GM19468 (cell line): ENCODE results near the gene YWHAQ.

Experiments
- ATAC-seq: cut with Tn5 transposase; IDR thresholded peaks from one replicate; pipeline ENCODE4 v1.9.1; 2021; ENCODE audit warnings: mild to moderate bottlenecking, moderate library complexity, moderate number of reproducible peaks; ENCODE audit not compliant: unreplicated experiment; ENCODE audit errors: extremely low read depth

YWHAQ gene

DNA sequence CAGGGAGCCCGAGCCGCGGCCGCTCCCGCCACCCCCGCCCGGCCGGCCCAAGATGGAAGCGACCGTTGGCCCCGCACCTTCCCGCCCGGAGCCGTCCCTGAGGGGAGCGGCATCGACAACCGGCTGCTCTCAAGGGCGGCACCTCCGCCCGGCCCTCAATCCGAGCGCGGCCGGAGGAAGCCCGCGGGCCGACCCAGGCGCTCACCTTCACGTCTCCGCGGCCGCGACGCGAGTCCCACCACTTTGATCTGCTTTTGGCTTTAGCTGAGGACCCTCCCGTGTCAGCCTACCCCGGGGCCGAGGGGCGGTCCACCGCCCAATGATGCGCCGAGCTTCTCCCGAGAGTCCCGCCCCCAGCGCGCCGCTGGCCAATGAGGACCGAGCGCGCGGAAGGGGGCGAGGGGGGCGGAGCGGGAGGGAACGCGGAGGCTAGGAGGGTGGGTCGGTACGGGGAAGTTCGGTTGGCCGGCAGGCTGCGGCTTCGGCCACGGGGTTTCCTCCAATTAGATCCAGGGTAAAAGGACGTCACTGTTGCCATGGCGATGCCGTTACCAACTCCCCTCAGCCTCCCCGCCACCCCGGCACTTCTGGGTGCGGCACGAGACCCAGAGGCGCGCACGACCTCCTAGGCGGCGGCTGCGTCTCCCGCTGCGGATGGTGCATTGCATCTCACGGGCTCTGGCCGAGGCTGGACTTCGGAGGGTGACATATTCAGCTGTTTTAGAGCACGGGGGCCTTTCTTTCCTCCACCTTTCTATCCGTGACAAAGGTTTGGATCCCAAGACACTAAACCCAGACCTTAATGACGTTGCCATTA, at the start of gene YWHAQ:
TSS of gene YWHAQ (minus strand) at position 262 of the 817 bp plus-strand sequence. CDS start 545 bp downstream, outside the sequence.
- peak; percentile 86 for ATAC-seq

DNA sequence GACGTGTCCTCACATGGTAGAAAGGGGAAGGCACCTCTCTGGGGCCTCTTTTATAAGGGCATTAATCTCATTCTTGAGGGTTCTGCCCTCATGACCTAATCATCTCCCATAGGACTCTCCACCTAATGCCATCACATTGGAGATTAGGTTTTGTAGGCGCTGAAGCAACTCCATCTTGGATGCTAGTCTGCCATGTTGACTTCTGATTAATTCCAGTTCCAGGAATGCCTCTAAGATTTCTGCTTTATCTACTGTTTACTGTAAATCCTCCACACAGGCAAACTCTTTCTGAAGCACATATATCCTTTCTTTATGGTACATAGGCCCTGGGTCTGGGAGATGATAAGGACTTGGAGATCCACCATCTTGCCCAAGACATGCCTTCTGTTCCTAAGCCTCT, 49.3 kb upstream of the YWHAQ start:
- ATAC-seq: no peak

DNA sequence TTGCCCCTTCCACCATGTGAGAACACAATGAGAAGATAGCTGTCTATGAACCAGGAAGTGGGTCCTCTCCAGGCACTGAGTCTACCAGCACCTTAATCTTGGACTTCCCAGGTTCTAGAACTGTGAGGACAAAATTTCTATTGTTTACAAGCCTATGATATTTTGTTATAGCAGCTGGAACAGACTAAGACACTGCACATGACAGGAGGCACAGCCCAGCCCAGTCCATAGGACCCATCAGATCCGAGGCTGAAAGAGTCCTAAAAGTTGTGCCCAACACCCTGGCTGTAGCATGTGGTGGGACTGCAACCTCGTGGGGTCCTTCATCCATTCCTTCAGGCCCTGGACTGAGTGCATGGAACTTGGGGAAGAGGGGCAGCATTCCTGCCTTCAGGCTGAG, 48.4 kb upstream of the YWHAQ start:
- ATAC-seq: no peak

DNA sequence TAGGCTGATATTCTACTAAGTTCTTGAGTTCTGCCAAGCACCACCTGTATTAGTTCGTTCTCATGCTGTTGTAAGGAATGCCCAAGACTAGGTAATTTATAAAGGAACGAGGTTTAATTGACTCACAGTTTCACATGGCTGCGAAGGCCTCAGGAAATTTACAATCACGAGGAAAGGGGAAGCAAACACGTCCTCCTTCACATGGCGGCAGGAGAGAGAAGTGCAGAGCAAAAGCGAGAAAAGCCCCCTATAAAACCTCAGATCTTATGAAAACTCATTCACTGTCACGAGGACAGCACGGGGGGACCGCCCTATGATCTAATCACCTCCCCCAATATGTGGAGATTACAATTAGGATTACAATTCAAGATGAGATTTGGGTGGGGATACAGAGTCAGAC, 47.7 kb upstream of the YWHAQ start:
- ATAC-seq: no peak

DNA sequence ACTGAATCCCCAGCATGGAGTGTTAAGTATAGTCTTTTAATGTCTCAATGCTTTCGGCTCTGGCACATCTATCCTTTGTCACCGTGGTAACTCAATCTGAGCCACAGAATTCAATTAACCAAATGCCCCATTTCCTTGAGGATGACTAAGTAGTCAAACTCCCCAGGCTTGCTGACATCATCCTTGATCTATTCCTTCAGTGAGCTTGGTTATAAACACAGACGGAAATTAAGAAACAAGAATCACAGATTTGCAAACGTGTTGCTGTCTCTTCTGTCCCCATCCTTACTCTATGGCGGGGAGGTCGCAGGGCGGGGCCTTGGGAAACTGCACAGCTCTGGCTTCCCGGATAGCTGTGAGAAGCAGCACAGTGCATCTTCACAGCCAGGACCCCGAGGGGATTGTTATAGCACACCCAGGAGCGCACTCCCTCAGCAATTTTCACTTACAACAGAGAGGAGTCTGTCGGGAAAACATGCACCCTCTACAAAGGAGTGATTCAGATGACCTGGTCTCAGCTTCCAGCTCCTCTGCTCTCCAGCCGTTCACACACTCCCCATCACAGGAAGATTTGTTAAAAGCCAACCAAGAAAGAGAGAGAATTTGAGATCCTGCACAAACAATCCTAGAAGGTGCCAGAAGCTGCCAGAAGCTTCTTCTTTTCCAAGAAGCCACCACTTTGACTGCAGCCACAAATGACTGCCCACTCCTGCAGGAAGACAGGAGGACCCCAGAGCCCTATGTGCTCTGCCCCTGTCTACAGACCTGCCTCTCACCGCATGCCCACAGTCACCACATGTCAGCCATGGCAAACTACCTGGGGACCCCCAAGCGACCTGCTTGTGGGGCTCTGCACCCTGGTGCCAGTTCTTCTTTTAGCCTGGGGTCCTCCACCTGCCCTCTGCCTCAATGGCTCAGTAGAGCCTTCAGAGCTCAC, 44.9 kb upstream of the YWHAQ start:
- no peak for ATAC-seq

DNA sequence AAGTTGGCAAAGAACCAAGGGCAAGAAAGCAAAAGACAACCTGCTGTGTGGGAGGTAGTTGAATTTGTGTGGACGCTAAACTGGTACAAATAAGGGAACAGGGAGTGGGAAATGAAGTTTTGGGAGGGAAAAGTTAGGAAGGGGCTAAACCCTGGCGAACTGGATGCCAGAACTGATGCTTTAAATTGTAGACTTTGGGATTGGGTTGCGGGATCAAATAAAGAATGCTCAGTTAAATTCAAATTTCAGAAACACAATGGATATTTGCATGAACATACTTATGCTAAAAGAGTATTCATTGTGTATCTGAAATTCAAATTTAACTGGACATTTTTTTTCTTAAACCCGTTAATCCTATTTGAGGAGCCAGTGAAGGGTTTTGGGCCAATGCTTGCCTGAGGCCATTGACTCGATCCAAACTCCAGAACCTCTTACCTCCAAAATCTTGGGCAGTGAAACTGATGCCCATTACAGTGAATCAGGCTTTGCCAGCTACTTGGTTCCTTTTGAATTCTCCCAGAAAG, 44.2 kb upstream of the YWHAQ start:
- no peak for ATAC-seq

DNA sequence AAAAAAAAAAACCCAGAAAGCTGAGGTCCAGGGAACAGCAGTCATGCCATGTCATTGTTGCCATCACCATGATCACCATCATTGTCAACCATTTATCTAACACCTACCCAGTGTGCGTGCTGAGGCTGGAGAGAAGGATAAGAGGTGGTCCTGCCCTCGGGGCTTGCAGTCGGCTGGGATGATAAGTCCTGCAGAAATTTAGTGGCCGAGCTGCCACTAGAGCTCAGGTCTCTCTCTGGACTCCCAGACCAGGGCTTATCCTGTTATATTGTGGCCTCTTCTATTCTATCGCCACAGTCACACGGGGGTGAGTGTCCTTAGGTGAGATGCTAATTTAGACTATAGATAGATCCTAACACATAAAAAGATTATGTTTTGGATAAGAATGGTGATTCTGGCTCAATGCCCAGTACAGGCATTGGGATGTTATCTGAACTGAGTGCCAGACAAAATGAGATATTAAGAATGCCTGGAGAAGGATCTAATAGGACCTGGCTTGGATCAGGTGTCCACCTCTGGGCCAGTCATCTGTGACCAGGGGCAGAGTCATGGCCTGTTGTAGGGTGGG, 43.2 kb upstream of the YWHAQ start:
- ATAC-seq: no peak

DNA sequence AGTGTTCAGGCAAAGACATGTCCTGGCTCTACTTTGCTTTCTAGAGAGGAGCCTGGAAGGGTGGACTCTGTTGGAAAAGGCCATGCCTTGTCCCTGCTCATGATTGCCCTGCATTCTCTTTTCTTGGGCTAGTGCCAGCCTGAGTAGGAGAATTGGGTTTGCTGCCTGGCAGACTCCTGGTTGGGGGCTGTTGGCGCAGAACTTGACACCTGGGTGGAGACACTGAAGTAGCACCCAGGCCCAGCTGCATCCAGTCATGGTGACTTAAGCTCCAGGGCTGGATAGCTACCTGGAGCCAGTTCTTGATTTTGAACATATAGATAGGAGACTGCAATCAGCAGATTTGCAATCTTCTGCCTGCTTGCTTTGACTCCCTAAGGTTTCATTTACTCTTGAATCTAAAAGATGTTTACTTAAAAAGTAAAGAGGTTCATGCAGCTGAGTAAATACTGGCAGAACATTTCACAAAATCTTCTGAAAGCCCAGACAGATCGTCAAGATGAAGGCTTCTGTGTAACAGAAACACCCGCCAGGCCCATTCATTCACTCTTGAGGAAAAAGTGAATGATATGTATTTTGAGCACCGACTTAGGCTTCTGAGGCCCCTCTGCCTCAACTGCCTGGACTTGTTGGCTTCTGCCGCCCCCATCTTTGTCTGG, 38.0 kb upstream of the YWHAQ start:
- ATAC-seq: no peak

DNA sequence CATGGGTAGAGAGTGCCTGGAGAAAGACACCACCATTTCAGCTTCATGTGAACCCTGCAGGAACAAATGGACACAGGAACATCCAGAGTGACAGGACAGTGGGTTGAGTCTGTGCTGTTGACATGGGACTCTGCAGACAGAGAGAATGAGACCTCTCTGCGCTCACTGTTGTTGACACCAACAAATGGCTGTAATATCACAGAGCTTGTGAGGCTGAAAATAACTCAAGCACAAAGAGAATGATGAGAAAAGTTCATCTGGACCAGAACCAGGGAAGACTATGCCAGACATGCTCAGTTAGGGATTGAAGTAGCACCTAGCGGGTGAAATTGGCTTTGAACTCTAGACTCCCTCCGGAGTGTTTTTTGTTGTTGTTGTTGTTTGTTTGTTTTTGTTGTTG, 37.0 kb upstream of the YWHAQ start:
- ATAC-seq: no peak

DNA sequence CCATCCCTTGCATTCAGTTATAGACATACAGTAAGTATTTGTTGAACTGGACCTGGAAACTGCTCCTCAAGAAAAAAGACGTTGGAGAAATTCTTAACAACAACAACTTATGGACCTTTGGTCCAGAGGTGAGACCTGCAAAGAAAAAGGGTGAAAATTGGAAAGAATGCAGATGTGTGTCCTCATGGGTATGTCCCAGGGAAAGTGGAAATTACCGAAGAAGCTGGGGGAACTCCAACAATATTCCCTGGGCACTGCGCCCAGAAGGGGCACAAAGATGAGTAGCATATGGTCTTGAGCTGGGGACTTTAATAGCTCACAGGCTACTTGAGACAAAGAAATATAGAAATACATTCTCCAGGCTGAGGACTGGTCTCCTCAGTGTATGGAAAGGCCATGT, 35.5 kb upstream of the YWHAQ start:
- no peak for ATAC-seq

DNA sequence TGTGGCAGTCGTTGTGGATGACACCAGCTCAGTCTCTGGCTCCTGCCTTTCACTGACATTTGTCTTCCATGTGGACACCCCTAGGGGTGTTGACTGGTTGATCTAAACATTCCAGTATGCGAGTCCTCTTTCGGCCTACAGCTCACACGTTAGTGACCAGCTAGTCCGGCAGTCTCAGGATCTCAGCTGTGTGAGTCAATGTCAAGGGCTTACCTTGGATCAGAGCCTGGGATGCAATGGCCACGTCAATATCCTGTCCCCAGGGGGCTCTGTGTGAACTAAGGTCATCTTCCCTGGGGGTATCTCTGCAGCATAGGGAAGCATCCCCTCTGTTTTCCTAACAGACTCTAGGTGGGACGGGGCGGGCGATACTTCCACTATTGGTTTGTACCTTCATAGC, 35.1 kb upstream of the YWHAQ start:
- ATAC-seq: no peak

DNA sequence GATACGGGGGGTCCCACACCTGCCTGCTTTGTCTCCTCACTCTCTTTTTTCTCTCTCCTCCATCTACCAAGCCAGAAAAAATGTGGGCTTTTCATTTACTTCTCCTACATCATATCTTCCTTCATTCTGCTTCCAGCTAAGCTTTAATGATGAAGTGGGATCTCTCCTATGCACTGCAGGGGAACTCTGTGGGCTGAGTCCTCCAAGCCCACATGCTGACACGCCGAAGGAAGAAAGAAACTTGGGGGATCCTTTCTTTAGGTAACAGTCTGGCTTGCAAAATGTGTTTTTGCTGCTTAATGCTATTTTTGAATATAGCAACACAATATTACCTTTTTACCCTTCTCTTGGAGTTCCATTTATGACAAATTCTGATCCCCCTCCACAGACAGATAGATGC, 33.6 kb upstream of the YWHAQ start:
- ATAC-seq: no peak

DNA sequence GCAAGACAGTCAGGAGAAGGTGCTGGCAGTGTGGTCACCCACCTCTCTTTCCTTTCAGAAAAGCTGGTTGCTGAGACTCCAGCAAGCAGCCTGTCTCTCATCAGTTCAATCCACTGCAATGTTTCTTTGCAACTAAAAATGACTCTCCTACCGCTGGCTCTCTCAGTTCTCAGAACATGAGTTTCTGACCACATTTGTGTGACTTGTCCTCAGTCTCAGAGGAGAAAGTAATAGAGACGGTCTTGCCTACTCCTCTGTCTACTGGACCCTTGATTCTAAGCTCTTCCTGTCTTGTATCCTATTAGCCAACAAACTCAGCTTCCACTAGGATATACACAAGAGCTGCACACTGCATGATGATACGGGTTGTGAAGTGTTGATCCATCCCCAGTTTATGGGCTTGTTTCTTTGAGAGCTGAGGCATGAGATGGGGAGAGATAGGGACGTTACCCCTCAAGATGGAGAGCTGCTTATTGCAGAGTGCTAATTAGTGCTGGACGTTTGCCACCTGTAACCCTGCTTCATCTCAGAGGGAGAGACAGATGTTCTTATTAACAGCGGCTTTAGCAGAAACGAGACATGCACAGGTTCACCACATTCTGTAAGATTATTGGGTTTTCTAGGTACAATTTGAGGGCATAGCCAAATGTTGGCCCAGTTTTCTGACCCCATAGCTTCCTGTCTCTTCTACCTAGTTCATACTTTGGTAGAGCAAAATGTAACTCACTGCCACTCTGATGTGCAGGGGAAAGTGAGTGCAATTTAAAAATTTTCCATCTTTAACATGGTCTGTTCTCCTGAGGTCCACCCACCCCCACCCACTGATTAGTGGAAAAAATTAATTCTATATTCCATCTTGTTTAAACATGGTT, 32.4 kb upstream of the YWHAQ start:
- peak; percentile 48 for ATAC-seq

DNA sequence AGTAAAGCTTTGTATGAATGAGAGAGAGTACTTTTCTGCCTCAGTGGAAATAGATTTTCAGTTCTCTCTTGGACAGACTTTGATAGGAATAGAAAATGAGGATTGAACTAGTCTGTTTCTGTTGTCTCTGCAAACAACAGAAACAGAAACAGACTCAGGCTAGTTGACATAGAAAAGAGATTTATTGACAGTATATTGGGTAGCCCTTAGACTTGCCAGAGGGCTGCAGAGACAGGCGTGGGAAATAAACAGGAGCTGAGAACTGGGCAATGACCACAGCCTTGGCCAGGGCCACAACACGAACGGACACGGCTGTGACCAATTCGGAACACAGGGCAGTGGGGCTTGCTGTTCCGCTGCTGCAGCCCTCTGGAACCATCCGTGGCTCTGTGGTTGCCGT, 30.5 kb upstream of the YWHAQ start:
- no peak for ATAC-seq

DNA sequence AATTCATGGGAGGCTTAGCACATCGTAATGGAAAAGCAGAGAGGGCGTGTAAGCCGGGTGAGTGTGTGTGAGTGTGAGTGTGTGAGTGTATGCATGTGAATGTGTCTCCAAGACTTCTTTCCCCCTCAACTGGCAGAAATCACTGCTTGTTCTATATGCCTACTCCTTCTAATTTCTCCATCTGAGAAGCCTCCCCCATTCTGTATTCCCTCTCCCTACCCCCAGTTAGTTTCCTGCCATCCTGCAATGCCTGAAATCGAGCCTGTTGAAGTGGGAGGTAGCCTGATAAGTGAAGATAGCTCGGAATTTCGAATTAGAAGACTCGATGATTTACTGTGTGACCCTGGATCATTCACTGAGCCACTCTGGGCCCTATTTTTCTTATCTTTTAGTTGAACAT, 30.0 kb upstream of the YWHAQ start:
- ATAC-seq: no peak

DNA sequence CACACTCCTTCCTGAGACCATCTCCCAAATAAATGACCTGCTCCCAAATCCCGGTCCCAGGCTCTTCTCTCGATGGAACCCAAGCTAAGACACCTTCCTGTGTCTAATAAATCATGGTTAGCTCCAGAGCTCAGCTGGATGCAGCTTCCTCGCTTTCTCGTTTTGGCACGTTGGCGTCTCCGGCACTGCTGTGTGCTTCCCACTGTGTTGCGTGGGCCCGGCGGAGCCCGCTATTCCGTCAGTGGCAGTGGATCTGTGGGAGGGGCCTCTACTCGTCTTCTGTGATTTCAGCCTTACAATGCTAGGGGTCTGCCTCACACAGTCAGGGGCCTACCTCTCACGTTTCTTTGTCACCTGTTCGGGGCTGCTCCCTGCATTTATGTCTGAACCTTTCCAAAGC, 29.4 kb upstream of the YWHAQ start:
- ATAC-seq: no peak

DNA sequence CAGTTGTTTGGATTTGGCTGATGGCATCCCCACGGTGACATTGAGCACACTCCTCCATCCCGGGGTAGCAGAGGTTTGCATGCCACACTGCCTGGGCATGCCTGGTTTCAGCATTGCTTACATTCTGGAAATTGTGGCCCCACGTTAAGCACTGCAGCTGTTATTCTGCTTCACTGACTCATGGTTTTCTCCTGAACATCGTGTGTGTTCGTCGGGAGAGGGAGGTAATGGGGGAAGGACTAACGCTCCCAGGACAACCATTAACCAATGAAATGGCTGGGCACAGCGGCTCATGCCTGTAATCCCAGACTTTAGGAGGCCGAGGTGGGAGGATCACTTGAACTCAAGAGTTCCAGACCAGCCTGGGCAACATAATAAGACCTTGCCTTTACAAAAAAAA, 28.2 kb upstream of the YWHAQ start:
- no peak for ATAC-seq

DNA sequence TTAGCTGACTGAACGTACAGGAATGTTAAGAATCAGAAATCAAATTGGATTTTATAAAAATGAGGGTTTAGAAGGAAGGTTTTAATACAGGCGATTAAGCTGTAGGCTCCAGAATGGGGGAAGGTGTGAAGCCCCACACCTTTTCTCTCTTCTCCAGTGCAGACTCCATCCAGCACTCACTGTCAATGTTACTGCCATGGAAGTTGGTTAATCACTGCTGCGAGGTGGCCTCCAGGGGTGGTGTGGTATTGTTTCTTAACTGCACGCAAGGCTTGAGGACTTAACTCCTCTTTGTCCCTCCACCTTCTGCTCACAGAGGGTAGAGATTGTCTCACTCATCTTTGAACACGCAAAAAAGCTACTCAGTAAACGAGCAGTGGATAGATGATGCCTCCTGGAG, 26.9 kb upstream of the YWHAQ start:
- ATAC-seq: no peak

DNA sequence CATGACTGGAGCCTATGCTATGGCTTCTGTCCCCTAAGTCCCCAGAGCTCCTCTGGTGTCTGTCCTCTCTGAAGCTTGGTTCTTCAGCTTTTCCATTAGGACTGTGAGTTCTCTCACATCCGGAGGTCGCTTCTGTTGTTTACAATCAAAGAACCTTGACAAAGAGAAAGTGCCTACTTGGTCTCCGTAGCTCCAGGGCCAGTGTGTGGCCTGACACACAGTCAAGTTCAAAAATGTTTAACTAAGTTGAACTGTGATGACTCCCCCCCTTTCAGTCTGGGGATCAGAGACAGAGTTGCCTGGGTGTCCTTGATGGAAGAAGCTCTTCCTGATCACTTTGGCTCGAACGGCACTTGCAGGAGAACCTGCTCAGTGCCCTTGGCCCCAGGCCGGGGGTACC, 26.3 kb upstream of the YWHAQ start:
- ATAC-seq: no peak
